ENCODE results near the gene RCN1.
"Not testable (repeated sequence)": the region's sequence is repeated elsewhere in the genome, so short reads cannot be mapped to it uniquely, and the experiment has no call there.

RCN1 gene

DNA sequence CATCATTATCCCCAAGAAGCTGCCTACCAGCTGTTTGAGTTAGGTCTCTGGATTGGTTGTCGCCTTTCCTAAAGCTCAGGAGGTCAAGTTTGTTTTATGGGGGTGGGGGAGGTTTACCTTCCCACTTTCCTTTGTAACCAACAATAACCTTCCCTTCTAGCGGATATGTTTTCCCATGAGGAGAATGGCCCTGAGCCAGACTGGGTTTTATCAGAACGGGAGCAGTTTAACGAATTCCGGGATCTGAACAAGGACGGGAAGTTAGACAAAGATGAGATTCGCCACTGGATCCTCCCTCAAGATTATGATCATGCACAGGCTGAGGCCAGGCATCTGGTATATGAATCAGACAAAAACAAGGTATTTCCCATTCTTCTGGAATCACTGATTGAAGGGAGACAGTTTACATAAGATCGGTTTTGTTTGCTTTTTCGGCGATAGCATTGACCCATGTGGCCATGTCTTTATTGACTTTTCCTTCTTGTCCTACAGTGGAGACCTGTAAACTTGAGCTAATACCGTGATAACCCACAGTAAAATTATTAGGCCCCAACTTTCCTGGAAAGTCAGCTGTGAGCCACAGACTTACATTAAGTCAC, 12.3 kb downstream of the RCN1 start:
- CTCF ChIA-PET, result interaction anchor here (0.6 to 1.1 kb wide), 6 partner anchors 50 to 96 kb away, joined by 3 read pairs; no protein-coding TSS in a partner anchor
- not testable (repeated sequence) for H3K4me1 ChIP-seq (ENCODE audit: control insufficient read depth, insufficient read depth, low read length); H3K9me3 ChIP-seq (ENCODE audit: control insufficient read depth, insufficient read depth, low read depth, low read length); H3K27ac ChIP-seq (ENCODE audit: extremely low read depth, low read depth, low read length); H3K4me3 ChIP-seq (ENCODE audit: low read depth, low read length)
- POLR2A ChIA-PET, result interaction anchor here (0.8 to 1.7 kb wide), 2 partner anchors 9 to 12 kb away, joined by 3 to 4 read pairs; partner anchors contain the start of gene RCN1
- peaks cover 0 to 78% of the 10 kb centered on the region in 2 experiments; a peak in 2 of 3 replicates for H3K36me3 ChIP-seq (ENCODE audit: control insufficient read depth in 2 of 2, insufficient read depth in 1 of 2, low read length in 2 of 2)
- TF ChIP-seq ZXDB (tag by site-specific recombination; IDR thresholded peaks at IDR 0.05), result peak; percentile 45; the same call in 1 of the 2 replicates
- TF ChIP-seq WT1 (tag by site-specific recombination; IDR thresholded peaks at IDR 0.05), result peak; percentile 58; the same call in 1 of the 2 replicates
- TF ChIP-seq BCL6B (tag by site-specific recombination; IDR thresholded peaks at IDR 0.05), result peak; percentile 74
- 0 out of 2 replicates have a peak, but pooled peaks have one; percentile 33 for TF ChIP-seq ZNF843 (tag by site-specific recombination; IDR thresholded peaks at IDR 0.05)

GRCh38 chr11:32103941-32104340, 13.1 kb downstream of the RCN1 start:
- H3K4me3 ChIP-seq (ENCODE audit: low read depth, low read length), result no peak overlapping the region
- no peak overlapping the region for H3K27ac ChIP-seq (ENCODE audit: extremely low read depth, low read depth, low read length)
- TF ChIP-seq ZNF239 (tag by site-specific recombination; IDR thresholded peaks at IDR 0.05) (no peak), KLF7 (tag by site-specific recombination; IDR thresholded peaks at IDR 0.05; ENCODE audit: borderline replicate concordance) (no peak), ZNF324 (tag by site-specific recombination; IDR thresholded peaks at IDR 0.05) (no peak), ZNF670 (tag by site-specific recombination; IDR thresholded peaks at IDR 0.05; ENCODE audit: low read depth) (no peak), ZNF555 (tag by site-specific recombination; conservative IDR thresholded peaks at IDR 0.05) (no peak), PRDM6 (tag by site-specific recombination; IDR thresholded peaks at IDR 0.05) (no peak), WT1 (tag by site-specific recombination; IDR thresholded peaks at IDR 0.05) (no peak), KLF9 (tag by site-specific recombination; IDR thresholded peaks at IDR 0.05; ENCODE audit: low read depth) (no peak), ZNF138 (tag by site-specific recombination; IDR thresholded peaks at IDR 0.05; ENCODE audit: borderline replicate concordance) (no peak), ZNF350 (tag by site-specific recombination; IDR thresholded peaks at IDR 0.05) (no peak), ZNF148 (tag by site-specific recombination; IDR thresholded peaks at IDR 0.05; ENCODE audit: borderline replicate concordance) (no peak), SETDB1 (IDR thresholded peaks at IDR 0.05; ENCODE audit: insufficient read length, low read length) (no peak), ZSCAN5A (tag by site-specific recombination; IDR thresholded peaks at IDR 0.05) (no peak), ZNF660 (tag by site-specific recombination; IDR thresholded peaks at IDR 0.05) (no peak), TCF7L2 (IDR thresholded peaks at IDR 0.05; ENCODE audit: borderline replicate concordance, low read depth, low read length) (no peak), ZNF223 (tag by site-specific recombination; IDR thresholded peaks at IDR 0.05) (no peak), OSR2 (tag by site-specific recombination; IDR thresholded peaks at IDR 0.05) (no peak), EGR2 (tag by site-specific recombination; IDR thresholded peaks at IDR 0.05; ENCODE audit: low read depth) (no peak), SP7 (tag by site-specific recombination; IDR thresholded peaks at IDR 0.05) (no peak)
- TF ChIP-seq, protein P1, sequence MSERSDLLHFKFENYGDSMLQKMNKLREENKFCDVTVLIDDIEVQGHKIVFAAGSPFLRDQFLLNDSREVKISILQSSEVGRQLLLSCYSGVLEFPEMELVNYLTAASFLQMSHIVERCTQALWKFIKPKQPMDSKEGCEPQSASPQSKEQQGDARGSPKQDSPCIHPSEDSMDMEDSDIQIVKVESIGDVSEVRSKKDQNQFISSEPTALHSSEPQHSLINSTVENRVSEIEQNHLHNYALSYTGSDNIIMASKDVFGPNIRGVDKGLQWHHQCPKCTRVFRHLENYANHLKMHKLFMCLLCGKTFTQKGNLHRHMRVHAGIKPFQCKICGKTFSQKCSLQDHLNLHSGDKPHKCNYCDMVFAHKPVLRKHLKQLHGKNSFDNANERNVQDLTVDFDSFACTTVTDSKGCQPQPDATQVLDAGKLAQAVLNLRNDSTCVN (tag by site-specific recombination; optimal IDR thresholded peaks at IDR 0.05), result no peak
- CTCF ChIA-PET, result interaction anchor here (0.7 to 1.0 kb wide), 4 partner anchors 49 to 97 kb away, joined by 3 read pairs; no protein-coding TSS in a partner anchor
- peaks cover 1% of the 10 kb centered on the region for H3K4me1 ChIP-seq (ENCODE audit: control insufficient read depth, insufficient read depth, low read length)
- POLR2A ChIA-PET, result interaction anchor here (0.8 to 1.7 kb wide), 2 partner anchors 9 to 13 kb away, joined by 3 to 4 read pairs; partner anchors contain the start of gene RCN1
- no peaks in the 10 kb centered on the region for H3K9me3 ChIP-seq (ENCODE audit: control insufficient read depth, insufficient read depth, low read depth, low read length)
- peaks cover 0 to 71% of the 10 kb centered on the region in 2 experiments; a peak in 2 of 3 replicates for H3K36me3 ChIP-seq (ENCODE audit: control insufficient read depth in 2 of 2, insufficient read depth in 1 of 2, low read length in 2 of 2)
